Retinal pigment epithelial cell (primary cell): Measurements from ENCODE around the gene SFN.

Experiments used
- DNase-seq: peaks from one replicate; pipeline ENCODE4 v3.0.0-alpha.2; 2010; ENCODE audit warnings: low read depth
- H3K4me3 ChIP-seq: 2 replicates; pipeline ENCODE4 v1.5.1; 2011; ENCODE audit warnings: mild to moderate bottlenecking, low read length, control low read depth, moderate library complexity
- CTCF ChIP-seq: conservative IDR thresholded peaks from 2 replicates; pipeline ENCODE4 v1.5.1; 2011; ENCODE audit warnings: low read depth, low read length, control low read depth, inconsistent platforms

The SFN gene

GRCh38 chr1:26907071-26907917 lies 44.3 kb downstream of the SFN start:
- no peak for TF ChIP-seq CTCF
- no peak for DNase-seq

GRCh38 chr1:26909951-26910342 lies 47.0 kb downstream of the SFN start:
- TF ChIP-seq CTCF, result no peak

More at GRCh38 chr1:26907071-26907917, 44.3 kb downstream of the SFN start:
- no peak overlapping the region for H3K4me3 ChIP-seq

GRCh38 chr1:26910343-26911160 lies 47.6 kb downstream of the SFN start:
- H3K4me3 ChIP-seq, result no peak overlapping the region
- no peak for TF ChIP-seq CTCF
- no peak for DNase-seq

More at GRCh38 chr1:26909951-26910342, 47.0 kb downstream of the SFN start:
- DNase-seq, result no peak
- no peak overlapping the region for H3K4me3 ChIP-seq

GRCh38 chr1:26911399-26912146 lies 48.6 kb downstream of the SFN start:
- TF ChIP-seq CTCF, result no peak
- no peak for DNase-seq
- H3K4me3 ChIP-seq, result no peak overlapping the region

- no peak for DNase-seq
- no peak overlapping the region for H3K4me3 ChIP-seq
- TF ChIP-seq CTCF, result no peak
Observed at GRCh38 chr1:26912147-26912490, 49.2 kb downstream of the SFN start.

- H3K4me3 ChIP-seq, result no peak overlapping the region
- no peak for DNase-seq
- no peak for TF ChIP-seq CTCF
Observed at GRCh38 chr1:26913389-26913753, 50.4 kb downstream of the SFN start.
